HL-60/S4 treated with retinoic acid at 250 ng/mL for 4 days and 3 days (cell line): Measurements from ENCODE around the gene WNT3A.
"Not testable (repeated sequence)": the region's sequence is repeated elsewhere in the genome, so short reads cannot be mapped to it uniquely, and the experiment has no call there.

Source experiments
- in situ Hi-C: fragments of 300-500 bp; cut with MboI; formaldehyde crosslinking; loops from 2 replicates; pipeline ENCODE4 v1.7.0; 2022; ENCODE audit warnings: low sequenced_read_pairs

Gene WNT3A

DNA sequence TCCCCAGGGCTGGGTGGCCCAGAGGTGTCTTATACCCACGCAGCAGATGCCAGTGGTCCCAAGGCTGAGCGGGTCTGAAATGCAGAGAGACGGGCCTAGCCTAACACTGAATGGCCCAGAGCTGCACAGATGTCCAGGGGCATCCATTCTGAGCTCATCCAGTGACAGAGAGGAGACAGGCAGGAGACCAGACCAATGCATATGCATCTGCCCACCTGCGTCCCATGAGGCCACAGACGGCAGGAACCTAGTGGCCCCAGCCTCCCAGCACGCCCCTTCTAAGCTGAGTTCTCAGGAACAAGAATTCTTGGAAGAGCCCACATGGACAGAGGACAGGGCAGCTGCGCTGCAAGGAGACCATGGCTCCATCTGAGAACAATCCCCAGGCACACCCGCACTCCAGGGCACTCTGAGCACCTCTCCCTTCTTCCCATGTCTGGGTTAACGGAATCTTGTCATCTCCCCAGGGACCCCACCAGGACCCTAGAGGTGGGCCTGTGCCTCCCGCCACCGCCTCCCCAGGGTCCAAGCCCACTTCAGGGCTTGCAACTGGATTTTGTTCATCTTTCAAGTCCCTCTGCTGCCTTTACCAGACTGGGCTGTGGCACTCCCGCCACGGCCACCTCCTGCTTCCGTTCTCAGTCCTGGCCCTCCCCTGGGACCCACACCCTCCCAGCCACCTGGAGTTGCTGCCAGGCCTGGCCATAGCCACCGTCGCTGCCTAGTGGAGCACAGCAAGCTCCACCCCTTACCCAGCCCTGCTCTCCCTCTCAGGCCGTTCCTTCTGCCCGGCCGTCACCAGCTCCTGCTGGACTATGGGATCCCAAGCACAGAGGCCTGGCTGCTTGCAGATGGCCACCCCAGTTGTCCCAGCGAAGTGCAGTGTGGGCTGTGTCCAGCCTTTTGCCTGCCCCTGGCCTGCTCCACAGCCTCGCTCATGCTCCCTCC is 3.3 kb downstream of the WNT3A start:
- in situ Hi-C loops: no loop called here

DNA sequence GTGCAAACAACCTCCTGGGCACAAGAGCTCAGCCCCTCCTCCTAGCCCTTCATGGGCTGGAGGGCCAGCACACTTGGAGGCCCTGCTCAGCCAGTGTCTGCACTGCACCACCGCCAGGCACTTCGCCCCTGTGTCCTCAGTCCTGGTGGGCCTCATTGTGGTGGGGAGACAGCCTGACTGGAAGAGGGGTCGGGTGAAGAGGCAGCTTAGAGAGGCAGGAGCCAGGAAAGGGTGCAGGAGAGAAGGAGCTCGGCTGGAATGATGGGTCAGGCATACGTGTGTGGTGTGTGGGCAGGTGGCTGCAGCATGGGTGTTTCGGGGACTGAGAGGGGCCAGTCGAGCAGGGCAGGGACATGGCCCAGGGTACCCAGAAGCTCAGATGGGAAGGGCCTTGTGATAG is 4.1 kb downstream of the WNT3A start:
- in situ Hi-C loops: no loop called here

DNA sequence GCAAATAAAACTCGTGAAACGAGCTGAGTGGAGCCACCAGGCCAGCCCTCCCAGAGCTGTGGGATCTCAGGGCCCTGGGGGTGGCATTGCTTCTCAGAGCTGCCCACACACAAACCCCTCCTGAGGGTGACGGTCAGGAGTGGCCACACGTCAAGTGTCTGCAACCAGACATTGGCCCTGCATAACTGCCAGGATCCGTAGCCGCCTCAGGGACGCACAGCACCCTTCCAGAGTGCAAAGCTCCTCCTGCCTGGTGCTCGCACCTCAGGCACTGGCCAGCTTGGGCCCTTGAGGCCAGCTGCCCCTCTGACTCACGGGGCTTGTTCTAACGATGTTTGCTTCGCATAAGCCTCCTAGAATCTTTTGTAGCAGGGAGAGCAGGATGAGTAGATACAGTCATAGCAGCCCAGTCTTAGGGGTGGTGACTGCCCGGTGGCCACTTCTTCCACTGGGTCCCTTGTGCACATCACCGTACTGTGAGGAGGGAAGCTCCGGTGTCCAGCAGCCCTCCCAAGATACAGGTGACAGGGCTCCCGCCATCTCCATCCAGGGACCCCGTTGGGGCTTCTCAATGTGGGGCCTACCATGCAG is 5.0 kb downstream of the WNT3A start:
- in situ Hi-C loops: no loop called here

DNA sequence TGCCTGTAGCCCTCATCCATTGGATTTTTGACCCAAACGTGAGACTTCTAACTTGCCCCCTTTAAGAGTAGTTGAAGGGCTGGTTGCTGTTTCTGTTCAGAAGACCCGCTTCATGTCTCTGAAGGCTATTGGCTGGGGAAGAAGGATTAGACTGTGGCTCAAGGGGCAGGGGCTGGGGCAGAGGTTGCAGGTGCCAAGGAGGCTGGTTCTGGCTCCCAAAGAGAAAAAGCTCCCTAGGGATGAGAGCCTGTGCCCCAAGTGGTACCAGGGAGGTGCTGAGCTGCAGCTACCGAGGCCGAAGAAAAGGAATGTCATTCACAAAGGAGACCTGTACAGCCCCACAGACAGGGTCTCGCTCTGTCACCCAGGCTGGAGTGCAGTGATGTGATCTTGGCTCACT is 5.8 kb downstream of the WNT3A start:
- in situ Hi-C loops: no loop called here

DNA sequence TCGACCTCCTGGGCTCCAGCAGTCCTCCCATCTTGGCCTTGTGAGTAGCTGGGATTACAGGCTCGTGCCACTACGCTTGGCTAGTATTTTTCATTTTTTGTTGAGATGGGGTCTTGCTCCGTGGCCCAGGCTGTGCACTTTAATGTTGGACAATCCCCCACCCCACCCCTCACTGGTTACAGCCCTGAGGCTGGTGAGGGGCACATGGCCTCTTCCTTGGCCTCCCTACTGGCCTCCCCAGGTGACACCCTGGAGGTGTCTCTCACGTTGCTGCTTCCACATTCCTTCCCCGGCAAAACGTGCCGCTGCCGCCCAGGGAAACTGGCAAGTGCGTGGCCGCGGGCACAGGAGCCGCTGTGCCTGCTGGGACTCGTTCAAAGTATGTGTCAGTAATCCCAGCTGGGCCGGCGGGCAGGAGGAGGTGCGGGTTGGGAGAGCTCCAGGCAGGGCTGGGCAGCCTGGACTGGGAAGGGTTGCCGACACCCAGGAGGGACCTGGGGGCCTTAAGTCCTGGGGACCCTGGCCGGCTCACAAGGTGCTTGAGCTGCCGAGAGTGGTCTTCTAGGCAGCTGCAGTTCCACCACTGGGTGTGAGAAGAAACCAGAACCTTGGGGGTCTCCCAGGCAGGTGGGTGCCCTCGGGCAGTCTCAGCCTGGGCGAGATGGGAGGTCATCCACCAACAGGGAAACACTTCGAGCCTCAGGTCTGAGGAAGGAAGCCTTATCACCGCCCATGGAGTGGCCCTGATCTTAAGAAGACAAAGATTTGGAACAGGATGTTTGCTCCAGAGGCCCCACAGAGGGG is 6.5 kb downstream of the WNT3A start:
- in situ Hi-C loops: no loop called here

DNA sequence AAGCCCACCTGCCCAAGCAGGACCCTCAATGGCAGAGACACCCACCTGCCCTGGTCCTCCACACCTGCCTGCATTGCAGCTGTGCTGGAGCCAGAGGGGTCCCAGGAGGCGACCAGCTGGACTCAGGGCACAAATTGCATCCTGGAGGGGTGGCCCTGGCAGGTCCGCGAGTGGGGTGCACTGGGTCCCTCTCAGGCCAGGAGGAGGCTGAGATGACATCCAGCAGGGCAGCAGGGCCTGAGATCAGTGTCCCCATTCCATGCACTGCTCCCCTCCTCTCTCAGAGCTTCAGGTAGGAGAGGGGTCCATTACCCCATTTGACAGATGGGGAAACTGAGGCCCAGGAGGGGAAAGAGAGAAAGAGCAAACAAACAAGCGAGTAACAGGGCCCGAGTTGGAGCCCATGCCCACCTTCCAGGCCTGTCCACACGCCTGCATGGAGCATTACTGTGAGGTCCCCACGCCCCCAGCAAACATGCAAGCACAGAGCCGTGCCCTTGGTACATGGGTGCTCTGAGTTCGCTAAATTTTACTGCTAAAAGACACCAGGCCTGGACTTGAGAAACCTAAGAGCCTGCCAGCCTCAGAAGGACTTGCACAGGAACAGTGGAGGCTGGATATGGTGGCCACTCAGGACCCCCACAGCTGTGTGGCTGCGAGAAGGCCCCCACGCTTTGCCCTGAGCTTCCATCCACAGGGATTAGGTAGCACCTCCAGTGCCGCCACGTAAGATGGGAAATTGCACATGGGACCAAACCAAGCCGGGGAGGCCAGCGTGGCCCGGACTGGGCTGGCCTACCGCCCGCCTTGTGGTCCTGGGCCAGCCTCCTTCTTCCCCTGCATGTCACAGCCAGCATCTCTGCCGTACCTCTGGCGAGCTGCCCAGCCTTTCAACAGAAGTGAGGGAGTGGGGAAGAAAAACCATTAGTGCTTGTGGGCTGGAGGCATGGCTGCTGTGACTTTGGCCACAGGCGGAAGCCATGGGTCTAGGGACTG is 7.4 kb downstream of the WNT3A start:
- in situ Hi-C loops: no loop called here

DNA sequence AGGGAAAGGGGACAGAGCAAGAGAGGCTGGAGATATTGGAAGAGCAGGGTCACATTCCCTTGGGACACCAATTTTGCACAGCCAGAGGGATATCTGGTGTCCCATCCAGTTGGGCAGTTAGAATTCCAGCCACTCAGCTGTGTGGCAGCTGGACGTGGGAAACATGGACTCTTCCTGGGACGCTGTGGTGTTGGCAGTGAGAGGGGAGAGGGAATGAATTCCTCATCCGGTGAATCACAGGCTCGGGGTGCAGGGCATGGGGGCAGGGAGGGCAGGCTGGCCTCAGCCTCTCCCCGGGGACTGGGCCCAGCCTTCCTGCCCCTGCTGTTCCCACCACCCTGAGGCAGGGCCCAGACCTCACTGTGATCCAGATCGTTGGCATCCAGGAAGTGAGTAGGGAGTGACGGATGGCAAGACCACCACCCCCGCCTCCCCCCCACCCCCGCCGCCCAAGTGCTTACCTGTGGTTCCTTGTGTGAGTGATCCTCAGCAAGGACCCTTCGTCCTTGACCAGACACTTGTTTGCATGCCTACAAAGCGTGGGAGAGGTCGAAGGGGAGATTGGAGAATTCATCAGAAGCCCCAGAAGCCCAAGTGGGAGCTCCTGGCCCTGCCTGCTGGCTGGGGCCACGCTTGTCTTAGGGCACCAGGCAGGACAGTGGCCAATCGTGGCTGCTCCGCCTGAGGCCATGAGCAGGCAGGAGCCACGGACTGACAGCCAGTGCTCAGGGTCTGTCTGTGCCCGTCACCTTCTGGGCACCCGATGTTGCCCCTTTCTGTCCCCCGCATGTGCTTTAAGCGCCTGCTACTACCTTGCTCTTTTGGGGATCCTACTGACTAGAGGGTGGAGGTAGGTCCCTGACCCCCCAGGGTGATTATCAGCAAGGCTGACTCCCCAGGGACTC is 8.7 kb downstream of the WNT3A start:
- in situ Hi-C loops: no loop called here

DNA sequence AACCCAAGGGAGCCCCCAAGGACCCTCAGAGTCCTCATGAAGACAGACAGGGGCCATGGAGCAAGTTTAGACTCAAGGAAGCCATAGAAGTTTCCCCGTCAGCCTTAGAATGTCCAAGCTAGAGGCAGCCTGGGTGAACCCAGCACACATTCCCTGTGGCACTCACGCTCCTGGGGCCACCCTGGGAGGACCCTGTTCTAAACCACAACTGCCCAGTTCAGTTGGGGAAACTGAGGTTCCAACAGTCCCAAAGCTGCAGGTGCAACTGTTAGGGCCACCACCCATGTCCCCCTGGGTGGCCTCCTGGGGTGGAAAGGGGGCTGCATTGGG is 9.3 kb downstream of the WNT3A start:
- in situ Hi-C loops: no loop called here

DNA sequence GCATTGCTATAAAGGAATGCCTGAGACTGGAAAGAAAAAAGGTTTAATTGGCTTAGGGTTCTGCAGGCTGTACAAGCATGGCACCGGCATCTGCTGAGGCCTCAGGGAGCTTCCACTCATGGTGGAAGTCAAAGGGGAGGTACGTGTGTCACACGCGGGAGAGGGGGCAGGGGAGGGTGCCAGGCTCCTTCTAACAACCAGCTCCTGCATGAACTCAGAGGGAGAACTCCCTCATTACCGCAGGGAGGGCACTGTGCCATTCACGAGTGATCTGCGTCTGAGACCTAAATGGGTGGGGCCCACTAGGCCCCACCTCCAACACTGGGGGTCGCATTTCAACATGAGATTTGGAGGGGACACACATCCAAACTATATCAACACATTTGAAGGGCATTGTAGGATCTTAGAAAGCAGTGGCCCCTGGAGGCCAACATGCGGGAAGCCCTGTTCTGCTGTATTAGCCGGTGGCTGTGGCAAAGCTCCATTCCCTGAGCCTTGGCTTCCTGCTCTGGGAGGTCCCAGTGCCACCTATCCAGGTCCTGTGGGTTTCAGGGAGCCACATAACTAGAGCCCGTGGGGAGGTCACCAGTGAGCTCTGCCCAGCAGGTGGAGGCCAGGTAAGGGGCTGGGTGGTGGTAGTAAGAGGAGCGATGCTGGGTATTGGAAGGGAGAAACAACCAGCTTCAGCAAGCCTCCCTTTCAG is 10.0 kb downstream of the WNT3A start:
- in situ Hi-C loops: no loop called here

DNA sequence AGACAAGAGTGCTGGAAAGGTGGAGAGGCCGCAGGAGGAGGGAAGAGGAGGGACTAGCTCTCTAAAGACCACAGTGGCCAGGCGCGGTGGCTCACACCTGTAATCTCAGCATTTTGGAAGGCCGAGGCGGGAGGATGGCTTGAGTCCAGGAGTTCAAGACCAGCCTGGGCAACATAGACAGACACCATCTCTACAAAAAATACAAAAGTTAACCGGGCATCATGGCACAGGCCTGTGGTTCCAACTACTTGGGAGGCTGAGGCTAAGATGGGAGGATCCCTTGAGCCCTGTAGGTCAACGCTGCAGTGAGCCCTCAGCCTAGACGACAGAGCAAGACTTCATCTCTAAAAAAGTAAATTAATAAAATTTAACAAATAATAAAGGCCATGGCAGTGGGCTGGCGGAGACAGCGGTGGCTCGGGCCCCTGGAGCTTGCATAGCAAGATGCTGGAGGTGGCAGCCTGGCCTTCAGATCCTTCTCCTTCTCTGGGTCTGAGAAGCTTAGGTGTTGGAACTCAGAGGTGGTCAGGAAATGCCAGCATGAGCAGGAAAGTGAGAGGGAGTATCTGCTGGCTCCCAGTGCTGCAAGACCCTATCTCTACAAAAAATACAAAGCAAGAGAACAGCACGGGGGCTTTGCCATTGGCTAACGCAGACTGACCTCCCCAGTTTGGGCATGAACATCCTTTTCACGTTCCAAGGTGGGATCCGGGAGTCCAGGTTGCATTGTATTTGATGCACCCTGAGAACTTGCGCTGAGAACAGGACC is 10.7 kb downstream of the WNT3A start:
- in situ Hi-C loops: no loop called here

DNA sequence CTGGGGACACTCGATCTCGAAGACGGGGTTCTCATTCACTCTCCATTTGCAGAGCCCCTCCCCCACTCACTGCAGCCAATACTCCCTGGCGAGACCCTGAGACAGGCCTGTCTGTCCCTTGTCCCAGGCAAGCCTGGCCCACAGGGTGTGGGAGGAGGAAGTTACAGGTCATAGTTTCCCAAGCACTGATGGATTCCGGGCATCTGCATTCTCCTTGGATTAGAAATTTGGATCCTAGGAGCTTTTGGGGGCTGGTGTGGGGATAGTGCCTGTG is 11.3 kb downstream of the WNT3A start:
- in situ Hi-C loops: no loop called here

DNA sequence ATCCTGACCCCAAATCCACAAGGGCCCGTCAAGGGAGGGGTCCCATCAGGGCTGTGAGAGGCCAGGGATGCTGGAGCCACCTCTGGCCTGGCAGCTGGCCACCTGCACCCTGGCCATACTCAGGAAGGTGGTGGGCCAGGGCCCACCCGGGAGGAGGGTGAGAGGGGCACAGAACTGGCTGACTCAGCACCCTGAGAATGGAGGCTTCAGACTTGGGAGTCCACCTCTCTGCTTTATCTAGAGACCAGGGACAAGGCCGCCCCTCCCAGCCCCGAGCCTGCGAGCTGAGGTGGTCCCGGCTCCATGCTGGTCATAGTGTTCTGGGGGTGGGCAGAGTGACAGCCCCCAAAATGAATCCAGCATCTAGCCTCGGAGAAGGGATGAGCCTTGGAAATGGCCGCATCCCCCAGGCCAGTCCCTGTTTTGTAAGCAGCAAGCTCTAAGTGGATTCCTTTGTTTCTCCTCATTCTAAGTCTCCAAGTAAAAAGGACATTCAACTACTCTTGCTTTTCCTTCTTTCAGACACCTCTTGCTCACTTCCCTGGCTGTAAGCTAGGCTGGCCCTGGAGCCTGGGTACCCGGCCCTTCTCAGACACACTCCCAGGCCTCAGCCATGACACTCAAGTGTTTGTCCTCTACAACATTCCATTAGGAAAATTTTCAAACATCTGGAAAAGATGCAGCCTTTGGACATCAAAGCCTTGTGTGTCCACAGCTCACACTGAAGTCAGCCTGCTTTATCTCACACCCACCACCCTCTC is 12.3 kb downstream of the WNT3A start:
- in situ Hi-C loops: no loop called here

DNA sequence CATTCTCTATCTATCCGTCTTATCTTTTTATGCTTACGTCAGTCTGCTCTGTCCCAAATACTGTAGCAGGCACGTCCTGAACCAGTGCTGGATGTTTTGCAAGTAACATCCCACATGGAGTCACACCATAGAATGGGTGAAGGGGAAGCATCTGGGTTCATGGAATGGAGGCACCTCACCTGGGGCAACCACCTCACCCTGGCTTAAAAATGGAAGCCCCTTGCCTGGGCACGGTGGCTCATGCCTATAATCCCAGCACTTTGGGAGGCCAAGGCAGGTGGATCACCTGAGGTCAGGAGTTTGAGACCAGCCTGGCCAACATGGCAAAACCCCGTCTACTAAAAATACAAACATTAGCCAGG is 12.9 kb downstream of the WNT3A start:
- in situ Hi-C loops: not testable (repeated sequence)

DNA sequence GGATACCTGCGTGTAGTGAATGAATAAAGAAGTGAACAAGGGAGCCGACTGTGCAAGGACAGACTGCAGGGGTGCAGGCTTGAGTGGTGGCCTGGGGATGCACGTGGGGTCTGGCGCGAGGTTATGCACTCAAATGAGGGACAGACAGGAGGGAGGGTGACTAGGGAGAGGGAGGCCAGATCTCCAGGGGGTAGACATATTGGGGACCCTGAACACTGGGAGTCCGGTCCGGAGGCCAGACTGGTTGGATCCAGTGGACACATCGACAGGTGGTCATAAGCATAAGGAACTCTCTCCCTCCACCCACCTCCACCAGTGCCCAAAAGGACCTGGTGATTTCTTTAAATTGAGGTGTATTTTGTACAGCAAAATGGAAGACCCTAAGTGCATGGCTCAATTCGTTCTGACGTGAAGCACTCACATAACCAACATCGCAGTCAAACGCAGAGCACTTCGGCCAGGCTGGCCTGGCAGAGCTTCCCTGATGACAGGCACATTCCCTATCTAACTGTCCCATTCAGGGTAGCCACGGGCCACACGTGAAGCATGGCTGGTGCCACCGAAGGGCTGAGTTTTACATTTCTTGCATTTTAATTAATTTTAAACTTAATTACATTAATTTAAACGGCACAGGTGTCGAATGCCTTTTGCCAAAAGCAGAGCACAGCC is 14.0 kb downstream of the WNT3A start:
- in situ Hi-C loops: no loop called here

DNA sequence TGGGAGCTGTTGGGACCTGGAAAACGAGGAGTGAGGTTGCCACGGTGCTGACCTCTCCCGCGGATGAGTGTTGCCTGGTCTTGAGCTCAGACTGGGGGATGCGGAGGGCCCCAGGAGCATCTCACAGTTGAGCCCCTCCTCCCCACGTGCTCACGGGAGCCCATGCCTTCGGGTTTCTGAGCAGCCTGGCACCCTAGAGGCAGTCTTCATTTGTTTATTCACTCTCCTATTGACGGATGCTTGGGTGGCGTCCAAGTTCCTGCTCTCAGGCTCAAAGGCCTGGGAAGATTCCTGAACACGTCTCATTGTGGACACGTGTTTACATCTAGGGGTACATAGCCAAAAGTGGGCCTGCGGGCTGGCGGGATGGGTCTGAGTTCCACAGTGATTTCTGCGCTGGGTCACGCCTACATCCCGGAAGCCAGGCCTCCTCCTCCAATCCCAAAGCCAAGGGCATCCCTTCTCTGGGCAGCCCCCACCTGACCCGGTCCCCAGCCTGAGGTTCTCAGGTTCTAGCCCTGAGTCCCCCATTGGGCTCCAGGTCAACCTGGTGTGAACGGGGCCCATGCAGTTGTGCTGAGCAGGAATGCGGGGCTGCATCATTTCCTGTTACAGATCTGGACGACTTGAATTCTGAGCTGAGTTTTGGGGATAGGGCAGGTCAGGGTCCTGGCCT is 14.7 kb downstream of the WNT3A start:
- in situ Hi-C loops: no loop called here

DNA sequence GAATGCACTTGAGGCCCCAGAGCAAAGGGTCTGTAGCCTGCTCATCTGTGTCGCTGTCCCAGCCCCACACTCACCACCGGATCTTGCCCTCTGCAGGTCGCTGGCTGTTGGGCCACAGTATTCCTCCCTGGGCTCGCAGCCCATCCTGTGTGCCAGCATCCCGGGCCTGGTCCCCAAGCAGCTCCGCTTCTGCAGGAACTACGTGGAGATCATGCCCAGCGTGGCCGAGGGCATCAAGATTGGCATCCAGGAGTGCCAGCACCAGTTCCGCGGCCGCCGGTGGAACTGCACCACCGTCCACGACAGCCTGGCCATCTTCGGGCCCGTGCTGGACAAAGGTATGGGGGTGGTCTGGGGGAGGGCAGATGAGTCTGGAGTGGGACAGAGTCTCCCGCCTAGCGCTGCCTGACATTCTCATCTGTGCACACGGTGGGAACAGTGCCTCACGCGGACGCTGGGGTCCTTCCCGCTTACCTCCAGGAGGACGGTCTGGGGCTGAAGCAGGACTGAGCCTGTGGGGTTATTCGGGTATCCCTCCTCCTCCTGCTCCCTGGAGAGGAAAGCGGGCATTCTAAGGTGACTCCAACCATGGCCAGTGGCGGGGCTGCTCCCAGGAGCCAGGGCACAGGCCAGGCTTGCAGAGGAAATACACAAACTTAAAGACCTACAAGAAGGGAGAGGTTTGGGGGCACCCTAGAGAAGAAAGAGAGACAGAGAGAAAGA is 15.9 kb downstream of the WNT3A start:
- in situ Hi-C loops: no loop called here
